Activated T-cell treated with anti-CD3 and anti-CD28 coated beads for 1 hour (primary cell): ENCODE data around the gene GAPVD1.
"Not testable (repeated sequence)": the region's sequence is repeated elsewhere in the genome, so short reads cannot be mapped to it uniquely, and the experiment has no call there.

Experiments
- DNase-seq: peaks from one replicate; pipeline ENCODE4 v3.0.0-alpha.2; 2020; ENCODE audit warnings: low read depth

Gene GAPVD1

DNA sequence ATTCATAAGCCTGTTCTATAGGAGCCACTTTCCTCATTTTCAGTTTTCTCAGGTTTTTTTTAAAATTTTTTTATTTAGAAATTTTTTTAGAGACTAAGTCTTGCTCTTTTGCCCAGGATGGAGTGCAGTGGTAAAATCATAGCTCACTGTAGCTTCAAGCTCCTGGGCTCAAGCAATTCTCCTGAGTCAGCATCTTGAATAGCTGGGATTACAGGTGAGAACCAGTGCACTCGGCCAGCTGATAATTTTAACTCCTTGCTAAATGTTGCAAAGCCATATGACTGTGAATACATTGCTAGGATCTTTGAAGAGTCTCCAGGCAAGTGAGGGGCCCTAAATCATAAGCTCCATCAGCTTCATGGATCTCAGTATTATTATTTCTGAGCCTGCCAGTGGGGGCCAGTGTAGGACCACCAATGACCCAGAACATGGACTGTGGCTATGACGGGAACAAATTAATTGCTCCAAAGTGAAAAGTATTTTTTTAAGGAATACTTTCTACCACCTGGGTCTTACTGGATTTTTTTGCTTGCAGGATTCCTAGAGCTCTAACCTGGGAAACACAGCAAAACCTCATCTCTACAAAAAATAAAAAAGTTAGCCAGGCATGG, 5.7 kb upstream of the GAPVD1 start:
- DNase-seq = no peak

DNA sequence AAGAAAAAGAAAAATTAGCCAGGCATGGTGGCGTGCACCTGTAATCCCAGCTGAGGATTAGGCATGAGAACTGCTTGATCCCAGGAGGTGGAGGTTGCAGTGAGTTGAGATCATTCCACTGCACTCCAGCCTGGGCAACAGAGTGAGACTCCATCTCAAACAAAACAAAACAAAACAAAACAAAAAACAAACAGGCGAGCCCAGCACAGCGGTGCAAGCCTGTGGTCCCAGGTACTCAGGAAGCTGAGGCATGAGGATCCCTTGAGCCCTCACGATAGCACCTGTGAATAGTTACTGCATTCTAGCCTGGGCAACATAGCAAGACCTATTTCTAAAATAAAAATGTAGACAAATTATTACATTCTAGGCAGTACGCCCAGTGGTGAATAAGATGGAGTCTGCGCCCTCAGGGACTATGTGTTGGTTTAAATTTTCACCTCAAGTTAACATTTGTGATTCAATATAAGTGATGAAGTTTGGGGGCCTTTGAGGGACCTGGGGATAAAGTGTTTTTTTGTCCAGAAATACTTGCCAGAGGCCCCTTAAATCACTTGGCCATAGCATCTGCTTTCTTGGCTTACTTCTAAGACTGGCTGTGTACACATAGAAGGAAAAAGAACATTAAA, 3.4 kb upstream of the GAPVD1 start:
- DNase-seq = no peak

DNA sequence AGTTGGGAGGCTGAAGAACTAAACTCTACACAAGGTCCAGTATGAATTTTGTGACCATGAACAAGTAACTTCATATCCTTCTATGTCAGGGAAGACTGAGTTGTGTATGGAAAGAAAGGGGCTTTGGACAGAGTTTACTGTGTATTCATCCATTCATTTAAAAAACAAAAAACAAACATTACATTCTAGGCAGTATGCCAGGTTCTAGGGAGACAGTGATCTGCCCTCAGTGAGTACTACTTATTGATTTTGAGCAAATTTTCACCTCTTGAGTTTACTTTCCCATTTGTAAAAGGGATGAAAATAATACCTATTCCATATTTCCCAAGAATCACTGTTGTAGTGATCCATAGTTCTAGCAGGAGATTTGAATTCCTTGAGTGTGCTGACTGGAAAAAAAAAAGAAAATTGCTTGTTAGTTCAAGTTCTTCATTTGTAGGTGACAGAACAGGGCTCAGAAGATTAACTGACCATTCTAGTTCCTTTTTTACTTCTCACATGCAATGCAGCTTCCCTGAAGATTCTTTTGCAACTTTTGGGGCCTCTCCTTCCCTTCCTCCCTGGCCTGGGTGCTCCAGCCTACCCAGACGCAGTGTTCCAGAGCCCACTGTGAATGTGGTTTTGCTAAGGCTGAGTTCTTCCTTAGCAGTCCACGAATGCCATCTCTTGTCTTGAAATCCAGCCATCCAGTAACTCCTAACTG, 2.6 kb upstream of the GAPVD1 start:
- DNase-seq = no peak

DNA sequence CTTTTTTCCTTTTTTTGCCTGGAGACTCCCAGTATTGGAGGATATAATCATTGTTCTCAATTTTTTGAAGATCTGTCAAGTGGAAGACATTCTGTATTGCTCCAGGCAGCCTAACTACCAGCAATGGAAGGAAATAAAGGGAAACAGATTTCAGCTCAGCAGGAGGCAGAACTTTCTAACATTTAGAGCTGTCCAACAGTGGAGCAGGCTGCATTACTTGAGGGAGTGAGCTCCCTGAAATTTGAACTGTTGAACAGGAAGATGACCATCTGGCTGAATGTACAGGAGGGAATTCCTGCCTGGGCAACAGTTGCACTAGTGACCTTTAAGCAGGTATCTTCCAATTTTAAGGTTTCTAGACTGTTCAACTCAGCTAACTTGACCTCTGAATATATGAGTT, 1.1 kb upstream of the GAPVD1 start:
- no peak for DNase-seq

DNA sequence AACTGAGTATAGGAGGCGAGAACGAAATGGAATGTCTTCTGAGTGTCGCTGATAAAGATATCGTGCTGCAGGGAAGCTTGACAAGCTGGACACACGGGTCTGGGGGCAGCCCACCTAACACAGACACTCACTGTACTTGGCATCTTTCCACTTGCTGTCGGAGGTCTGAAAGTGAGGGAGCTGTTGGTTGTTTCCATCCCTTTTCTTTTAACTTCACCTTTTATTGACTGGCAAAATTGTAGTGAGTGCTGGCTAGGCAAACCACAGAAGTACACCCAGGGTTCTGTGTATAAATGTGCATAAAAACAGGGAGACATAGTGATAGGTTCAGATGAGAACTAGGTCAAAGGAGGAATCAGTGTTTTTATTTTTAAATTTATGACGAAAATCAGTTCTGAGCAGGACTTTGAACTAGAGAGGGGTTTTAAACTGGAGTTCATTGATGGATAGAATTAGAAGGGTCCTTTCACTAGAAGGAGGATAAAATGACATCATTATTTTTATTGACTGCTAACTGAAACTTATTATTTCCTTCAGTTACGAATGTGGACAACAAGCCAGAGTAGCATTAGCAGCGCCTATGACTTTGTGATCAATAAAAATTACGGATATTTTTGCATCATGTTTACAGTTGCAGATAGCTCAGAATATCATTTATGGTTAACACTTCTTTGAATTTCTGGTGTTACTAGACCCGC, 817 bp downstream of the GAPVD1 start:
- no peak for DNase-seq

DNA sequence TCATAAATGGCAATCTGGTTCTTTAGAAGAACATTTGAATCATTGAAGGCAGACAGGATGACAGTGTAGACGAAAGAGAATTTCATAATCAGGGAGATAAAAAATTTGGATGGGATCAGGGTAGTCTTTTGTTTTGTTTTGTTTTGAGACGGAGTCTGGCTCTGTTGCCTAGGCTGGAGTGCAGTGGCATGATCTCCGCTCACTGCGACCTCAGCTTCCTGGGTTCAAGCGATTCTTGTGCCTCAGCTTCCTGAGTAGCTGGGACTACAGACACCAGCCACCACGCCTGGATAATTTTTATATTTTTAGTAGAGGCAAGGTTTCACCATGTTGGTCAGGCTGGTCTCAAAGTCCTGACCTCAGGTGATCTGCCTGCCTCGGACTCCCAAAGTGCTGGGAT, 2.4 kb downstream of the GAPVD1 start:
- not testable (repeated sequence) for DNase-seq

DNA sequence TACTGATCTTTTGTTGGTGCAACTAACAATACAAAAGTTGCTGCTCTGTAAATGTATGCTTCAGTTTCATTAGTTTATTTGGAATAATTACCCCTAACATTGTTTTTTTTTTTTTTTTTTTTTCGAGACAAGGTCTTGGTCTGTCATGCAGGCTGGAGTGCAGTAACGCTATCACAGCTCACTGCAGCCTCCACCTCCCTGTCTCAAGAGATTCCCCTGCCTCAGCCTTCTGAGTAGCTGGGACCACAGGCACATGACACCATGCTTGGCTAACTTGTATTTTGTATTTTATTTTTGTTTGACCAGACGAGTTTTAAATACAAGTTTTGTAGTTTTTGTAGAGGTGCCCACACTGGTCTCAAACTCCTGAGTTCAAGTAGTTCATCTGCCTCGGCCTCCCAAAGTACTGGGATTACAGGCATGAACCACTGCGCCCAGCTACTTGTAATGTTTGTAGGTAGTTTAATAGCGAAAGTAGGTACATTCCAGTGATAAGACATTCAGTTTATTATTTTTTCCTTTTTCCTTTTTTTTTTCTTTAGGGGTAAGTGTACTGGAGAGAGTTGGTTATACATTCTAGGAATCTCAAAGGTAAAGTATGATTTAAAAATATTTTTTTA, 6.9 kb downstream of the GAPVD1 start:
- DNase-seq = no peak

DNA sequence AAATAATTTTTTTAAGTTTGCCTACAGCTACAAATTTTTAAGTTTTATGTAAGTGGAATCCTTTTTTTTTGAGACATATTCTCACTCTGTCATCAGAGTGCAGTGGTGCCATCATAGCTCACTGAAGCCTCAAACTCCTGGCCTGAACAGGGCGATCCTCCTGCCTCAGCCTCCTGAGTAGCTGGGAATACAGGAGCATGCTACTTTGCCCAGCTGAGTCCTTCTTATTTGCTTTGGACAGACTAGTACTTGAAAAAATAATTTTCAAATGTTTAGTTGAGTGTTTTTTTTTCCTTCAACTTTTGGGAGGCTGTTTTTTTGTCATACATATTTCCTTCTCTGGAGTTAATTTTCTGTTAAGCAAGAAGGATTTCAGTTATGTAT, 7.4 kb downstream of the GAPVD1 start:
- DNase-seq = no peak

DNA sequence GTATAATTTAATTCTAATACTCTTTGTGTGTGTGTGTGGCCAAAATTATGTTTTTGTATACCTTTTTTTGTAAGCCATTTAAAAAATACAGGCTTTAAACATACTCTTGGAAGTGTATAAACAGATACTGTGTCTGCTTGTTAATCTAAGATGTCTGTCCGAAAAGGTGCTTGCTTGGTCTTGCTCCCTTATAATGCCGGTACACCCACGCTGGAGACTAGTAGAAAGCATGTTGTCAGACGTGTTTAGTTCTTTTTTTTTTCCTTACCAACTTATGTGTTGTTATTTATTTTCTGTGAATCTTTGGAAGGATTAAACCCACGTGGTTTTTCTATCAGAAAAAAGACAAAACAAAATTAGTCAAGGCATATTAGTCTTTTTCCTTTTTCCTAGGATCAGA, 9.5 kb downstream of the GAPVD1 start:
- DNase-seq = no peak

DNA sequence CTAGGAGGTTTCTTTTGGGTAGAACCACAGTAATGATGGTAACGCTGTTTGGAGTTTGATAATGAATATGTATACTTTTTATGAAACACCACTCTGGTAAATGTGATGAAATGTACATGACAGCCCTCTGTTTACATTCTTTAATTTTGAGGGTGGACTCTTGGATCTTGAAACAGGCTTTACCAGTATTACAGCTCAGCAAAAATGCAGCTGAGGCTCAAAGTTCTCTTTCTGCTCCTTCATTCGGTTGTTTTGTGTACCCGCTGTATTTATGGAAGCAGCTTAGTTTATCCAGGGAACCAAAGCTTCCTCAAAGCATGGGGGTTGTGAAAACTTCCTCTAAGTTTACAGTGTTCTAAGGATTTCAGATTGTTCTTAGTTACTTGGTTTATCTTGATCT, 11.1 kb downstream of the GAPVD1 start:
- DNase-seq = no peak

DNA sequence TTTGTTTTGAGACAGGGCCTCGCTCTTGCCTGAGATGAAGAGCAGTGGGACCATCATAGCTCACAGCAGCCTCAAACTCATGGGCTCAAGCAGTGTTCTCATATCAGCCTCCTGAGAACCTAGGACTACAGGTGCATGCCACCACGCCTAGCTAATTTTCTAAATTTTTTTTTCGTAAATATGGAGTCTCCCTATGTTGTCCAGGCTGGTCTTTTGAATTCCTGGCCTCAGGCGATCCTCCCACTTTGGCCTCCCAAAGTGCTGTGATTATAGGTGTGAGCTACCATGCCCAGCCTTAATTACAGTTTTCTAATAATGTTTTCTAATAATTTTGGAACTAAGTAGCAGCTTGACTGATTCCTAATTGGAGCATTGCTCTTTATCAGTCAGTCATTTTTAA, 15.1 kb downstream of the GAPVD1 start:
- no peak for DNase-seq

DNA sequence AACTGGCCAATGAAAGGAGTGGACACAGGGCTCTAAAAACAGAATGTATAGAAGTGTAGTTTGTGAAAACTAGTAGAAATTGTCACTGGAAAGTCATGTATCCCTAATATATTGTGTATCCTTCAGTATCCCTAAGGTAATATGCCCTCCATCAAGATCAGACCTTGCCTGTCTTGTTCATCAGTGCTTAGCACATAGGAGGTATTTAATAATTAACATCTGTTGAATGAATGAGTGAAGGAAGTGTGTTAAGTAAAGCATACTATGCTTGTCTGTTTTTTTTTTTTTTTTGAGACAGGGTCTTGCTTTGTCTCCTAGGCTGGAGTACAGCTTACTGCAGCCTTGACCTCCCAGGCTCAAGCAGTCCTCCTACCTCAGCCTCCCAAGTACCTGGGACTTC, 15.8 kb downstream of the GAPVD1 start:
- no peak for DNase-seq

DNA sequence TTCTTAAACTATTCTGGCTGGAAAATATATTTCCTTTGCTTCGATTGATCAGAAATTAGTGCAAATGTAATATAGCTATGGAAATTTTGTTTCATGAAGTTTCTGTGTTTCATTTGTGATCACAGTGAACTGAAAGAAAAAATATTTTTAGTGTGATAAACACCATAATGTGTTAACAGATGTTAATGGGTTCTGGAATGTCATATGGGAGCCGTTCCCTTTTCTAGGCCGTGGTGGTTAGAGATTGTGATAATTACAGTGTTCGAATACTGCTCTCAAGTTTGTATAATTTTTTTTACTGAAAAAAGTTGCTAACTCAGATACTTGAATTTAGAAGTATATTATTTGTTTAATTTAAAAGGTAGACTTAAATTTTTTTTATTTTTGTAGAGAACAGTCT, 19.3 kb downstream of the GAPVD1 start:
- DNase-seq = no peak

DNA sequence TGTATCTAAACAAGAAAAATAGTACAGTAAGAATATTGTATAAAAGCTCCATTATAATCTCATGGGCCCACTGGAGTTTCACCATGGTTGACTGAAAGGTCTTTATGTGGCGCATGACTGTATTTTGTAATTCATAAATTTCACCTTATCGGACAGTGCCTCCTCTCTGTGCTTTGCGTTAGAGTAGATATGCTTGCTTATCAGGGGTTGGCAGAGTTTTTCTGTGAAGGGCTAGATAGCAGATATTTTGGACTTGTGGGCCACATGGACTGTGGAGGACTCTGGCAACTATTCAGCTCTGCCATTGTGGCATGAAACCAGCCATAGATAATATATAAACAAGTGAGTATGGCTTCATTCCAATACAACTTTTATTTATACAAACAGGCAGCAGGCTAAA, 23.2 kb downstream of the GAPVD1 start:
- no peak for DNase-seq

DNA sequence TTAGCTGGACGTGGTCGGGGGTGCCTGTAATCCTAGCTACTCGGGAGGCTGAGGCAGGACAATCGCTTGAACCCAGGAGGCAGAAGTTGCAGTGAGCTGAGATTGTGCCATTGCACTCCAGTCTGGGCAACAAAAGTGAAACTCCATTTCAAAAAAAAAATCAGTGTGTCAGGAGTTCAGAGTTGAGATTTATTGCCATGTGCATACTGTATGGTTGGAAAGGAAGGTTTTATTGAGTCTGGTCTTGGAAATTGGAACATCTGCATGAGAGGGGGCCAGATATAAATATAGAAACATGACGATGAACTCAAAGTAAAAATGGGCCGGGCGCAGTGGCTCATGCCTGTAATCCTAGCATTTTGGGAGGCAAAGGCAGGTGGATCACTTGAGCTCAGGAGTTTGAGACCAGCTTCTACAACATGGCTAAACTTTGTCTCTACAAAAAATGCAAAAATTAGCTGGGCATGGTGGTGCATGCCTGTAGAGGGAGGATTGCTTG, 25.4 kb downstream of the GAPVD1 start:
- DNase-seq = not testable (repeated sequence)

DNA sequence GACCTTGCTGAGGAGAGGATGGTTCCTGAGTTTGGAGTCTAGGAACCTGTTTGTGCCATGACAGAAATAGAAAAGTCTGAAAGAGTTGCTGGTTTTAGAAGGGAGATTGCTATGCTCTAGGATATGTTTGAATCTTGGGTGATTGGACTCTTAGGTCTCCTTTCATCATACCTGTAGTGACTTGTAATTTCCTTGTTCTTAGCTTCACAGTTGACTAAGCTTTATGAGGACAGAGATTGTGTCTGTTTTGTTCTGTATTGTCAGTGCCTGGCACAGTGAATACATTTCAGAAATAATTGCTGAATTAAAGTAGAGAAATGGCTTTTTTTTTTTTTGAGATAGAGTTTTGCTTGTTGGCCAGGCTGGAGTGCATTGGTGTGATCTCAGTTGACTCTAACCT, 31.5 kb downstream of the GAPVD1 start:
- DNase-seq = no peak

DNA sequence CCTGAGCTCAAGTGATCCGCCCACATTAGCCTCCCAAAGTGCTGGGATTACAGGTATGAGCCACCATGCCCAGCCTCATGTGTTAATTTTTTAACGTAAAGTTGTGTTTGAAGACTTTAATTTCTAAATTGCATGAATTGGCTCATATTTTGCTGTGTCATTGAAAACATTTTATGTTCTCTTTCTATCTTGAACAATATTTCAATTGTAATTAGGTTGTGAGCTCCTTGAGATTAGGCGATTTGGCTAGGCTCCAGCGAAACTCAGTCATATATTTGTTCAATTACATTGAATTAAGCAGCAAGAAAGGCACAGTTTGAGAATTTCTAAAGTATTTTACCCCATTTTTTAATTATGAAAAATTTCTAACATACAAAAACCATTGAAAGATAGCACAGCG, 34.0 kb downstream of the GAPVD1 start:
- DNase-seq = no peak

DNA sequence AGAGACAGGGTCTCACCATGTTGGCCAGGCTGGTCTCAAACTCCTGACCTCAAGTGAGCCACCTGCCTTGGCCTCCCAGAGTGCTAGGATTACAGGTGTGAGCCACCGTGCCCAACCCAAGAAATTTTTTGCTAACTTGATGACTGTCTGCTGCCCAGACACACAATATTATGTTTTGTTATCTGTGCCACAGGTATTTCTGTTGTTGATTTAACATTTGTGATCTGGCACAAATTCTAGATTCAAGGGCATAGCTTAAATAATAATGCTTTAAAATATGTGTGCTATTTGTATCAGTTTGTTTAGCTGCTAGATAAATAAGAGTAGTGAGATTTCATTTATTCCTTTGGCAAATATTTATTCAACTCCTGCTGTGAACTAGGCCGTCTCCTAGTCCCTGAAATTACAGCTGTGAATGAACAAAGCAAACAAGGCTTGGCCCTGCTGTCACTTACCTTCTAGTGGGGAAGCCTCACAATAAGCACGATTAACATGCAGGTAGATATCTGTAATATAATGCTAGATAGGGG, 35.3 kb downstream of the GAPVD1 start:
- DNase-seq = no peak

DNA sequence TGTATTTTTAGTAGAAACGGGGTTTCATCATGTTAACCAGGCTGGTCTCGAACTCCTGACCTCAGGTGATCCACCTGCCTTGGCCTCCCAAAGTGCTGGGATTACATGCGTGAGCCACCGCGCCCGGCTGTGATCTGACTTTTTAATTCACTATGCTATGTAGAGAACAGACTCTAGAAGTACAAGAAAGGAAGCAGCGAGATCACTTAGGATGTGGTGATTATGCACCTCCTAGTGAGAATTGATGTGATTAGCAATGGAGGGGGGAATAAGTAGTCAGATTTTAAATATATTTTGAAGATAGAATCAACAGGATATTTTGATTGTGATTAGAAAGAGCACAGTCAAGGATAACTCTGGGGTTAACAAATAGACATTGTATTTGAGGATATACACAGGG, 36.3 kb downstream of the GAPVD1 start:
- no peak for DNase-seq

DNA sequence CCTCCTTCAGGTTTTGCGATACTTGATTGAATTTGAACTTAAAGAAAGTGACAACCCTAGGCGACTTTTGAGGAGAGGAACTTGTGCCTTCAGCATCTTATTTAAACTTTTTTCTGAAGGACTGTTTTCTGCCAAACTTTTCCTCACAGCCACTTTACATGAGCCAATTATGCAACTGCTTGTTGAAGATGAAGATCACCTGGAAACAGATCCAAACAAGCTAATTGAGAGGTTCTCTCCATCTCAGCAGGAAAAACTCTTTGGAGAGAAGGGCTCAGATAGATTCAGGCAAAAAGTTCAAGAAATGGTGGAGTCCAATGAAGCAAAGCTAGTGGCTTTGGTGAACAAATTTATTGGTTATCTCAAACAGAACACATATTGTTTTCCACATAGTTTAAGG, 40.6 kb downstream of the GAPVD1 start:
- no peak for DNase-seq

DNA sequence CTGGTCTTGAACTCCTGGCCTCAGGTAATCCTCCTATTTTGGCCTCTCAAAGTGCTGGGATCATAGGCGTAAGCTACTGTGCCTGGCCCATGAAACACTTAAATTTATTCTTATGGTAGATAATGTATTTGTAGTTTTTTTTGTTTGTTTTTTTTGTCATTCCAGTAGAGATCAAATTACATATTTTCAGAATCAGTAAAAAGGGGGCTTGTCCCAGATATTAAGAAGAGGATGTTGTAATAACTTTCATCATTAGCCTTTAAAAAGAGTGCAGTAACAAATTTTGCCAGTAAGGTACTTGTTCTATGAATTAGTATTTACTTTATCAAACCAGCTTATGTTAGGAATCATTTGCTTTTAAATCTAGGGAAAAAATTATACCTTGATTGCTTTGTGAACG, 42.6 kb downstream of the GAPVD1 start:
- no peak for DNase-seq

DNA sequence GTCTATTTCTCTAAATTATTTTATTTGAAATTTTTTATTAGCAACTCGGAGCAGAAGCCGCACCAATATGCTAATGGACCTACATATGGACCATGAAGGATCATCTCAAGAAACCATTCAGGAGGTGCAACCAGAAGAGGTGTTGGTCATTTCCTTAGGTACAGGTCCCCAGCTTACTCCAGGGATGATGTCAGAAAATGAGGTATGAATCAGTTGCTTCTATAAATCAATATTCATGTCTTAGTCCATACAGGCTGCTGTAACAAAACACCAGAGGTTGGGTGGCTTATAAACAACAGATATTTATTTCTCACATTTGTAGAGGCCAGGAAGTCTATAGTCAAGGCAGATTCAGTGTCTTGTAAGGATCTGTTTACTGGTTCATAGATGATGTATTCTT, 50.8 kb downstream of the GAPVD1 start:
- no peak for DNase-seq
